Stomach (tissue), 9 donors: ENCODE data around the gene RAC2. TPM values are rescaled to one million over a fixed set of nuclear protein-coding genes. Genes with fewer than 3 reads are reported as not detected.
"Not testable (repeated sequence)": the region's sequence is repeated elsewhere in the genome, so short reads cannot be mapped to it uniquely, and the experiment has no call there.

ENCODE experiments used
- DNase-seq, 2 donors: peaks; one replicate each; pipeline versions ENCODE4 v3.0.0 to v3.0.0-alpha.2; 2013 to 2019
- H3K27ac ChIP-seq, 5 donors: fragments of 200-600 bp in 4 of 5; sonication (generic) in 4 of 5; one replicate each; pipeline ENCODE4 v1.5.1; 2013 to 2019; ENCODE audit warnings: mild to moderate bottlenecking in 1 of 5, moderate library complexity in 1 of 5
- H3K27me3 ChIP-seq, 3 donors: fragments of 200-600 bp; sonication (generic); one replicate each; pipeline ENCODE4 v1.5.1; 2017 to 2019; ENCODE audit warnings: mixed run types in 1 of 3
- H3K36me3 ChIP-seq, 4 donors: fragments of 200-600 bp; sonication (generic); 1 replicate in 3 of 4; 2 replicates in 1 of 4; pipeline ENCODE4 v1.5.1; 2016 to 2019
- H3K4me1 ChIP-seq, 4 donors: fragments of 200-600 bp; sonication (generic); one replicate each; pipeline ENCODE4 v1.5.1; 2016 to 2019
- H3K4me3 ChIP-seq, 4 donors: fragments of 200-600 bp; sonication (generic) in 3 of 4; one replicate each; pipeline ENCODE4 v1.5.1; 2016 to 2019; ENCODE audit warnings: mild to moderate bottlenecking in 1 of 4
- H3K9me3 ChIP-seq, 4 donors: fragments of 200-600 bp; sonication (generic); one replicate each; pipeline ENCODE4 v1.5.1; 2016 to 2019
- CTCF ChIP-seq, 7 experiments: fragments of 450-650 bp in 4 of 7; fragments of 200-600 bp in 3 of 7; sonication (generic) in 3 of 7; IDR thresholded peaks; one replicate each; pipeline ENCODE4 v1.5.1; 2016 to 2019; ENCODE audit warnings: antibody characterized with exemption in 7 of 7, control low read depth in 2 of 7, mild to moderate bottlenecking in 1 of 7
- EP300 ChIP-seq: sonication (generic); formaldehyde crosslinking; IDR thresholded peaks from one replicate; pipeline ENCODE4 v1.6.1; 2017; ENCODE audit warnings: antibody characterized with exemption
- POLR2A ChIP-seq, 4 donors: fragments of 450-650 bp; IDR thresholded peaks; one replicate each; pipeline ENCODE4 v1.6.1; 2016; ENCODE audit warnings: antibody characterized with exemption in 4 of 4, control low read depth in 2 of 4, mild to moderate bottlenecking in 1 of 4, moderate library complexity in 1 of 4
- POLR2AphosphoS5 ChIP-seq, 3 donors: sonication (generic); formaldehyde crosslinking; IDR thresholded peaks; one replicate each; pipeline ENCODE4 v1.6.1; 2016; ENCODE audit warnings: antibody characterized with exemption in 3 of 3
- WGBS, 5 donors: extraction: QIAGEN DNeasy Blood & Tissue Kit in 3 of 5; methylation state at CpG; one replicate each; pipeline versions ENCODE4 v1.1.5 to v1.1.7; 2013 to 2018; 5-methylcytosine and 5-hydroxymethylcytosine counted together
- intact Hi-C: fragments of 100-400 bp; cut with DNase I; formaldehyde crosslinking; loops from one replicate; pipeline ENCODE4 v1.15.1; 2023; ENCODE audit warnings: low total_unique reads
- polyA plus RNA-seq, 3 donors: library from polyadenylated mRNA; stranded (reverse); fragments of 200-250 nt; gene quantifications; one replicate each; pipeline ENCODE4 v1.2.3, GENCODE V29; 2013
- total RNA-seq, 5 donors: library from RNA; depleted of rRNA; stranded (reverse); fragments of >200 nt; gene quantifications; one replicate each; pipeline versions ENCODE4 v1.1.0 to v1.2.3, GENCODE V29; 2014 to 2016
- donor health status: healthy with polysubstance abuse.
- donor health status: Bipolar disorder and iron deficiency.
- donor health status: healthy.

Gene RAC2
- total and polyA plus RNA-seq, 8 donors, result 1.8 to 50.4 (median 16.3) TPM

GRCh38 chr22:37254209-37254866 lies 10.3 kb upstream of the RAC2 start:
- WGBS, 5 donors, result 49 to 65% (median 59%) methylated on average over 5 of the region's 5 CpGs
- Histone ChIP-seq H3K27me3 (peaks cover 3 to 87% (median 23%) of the 10 kb centered on the region in 3 donors), H3K27ac (no peak overlapping the region), H3K9me3 (no peaks in the 10 kb centered on the region), H3K4me1 (peaks cover 0 to 2% (median 0%) of the 10 kb centered on the region in 4 donors), H3K4me3 (no peak overlapping the region), H3K36me3 (no peaks in the 10 kb centered on the region)
- DNase-seq, result no peak
- TF ChIP-seq POLR2AphosphoS5 (IDR thresholded peaks at IDR 0.05) (no peak), CTCF (IDR thresholded peaks at IDR 0.05) (no peak), POLR2A (IDR thresholded peaks at IDR 0.05) (no peak), EP300 (no peak)
- intact Hi-C loops, result no loop called here

GRCh38 chr22:37253126-37253660 lies 9.1 kb upstream of the RAC2 start:
- Histone ChIP-seq H3K4me1 (no peaks in the 10 kb centered on the region), H3K4me3 (no peak overlapping the region), H3K9me3 (no peaks in the 10 kb centered on the region), H3K27me3 (peaks cover 3 to 76% (median 16%) of the 10 kb centered on the region in 3 donors), H3K36me3 (no peaks in the 10 kb centered on the region), H3K27ac (no peak overlapping the region)
- TF ChIP-seq POLR2AphosphoS5 (IDR thresholded peaks at IDR 0.05) (no peak), EP300 (no peak), POLR2A (IDR thresholded peaks at IDR 0.05) (no peak)
- no peak for DNase-seq
- intact Hi-C loops, result no loop called here
- 54 to 66% (median 59%) methylated on average over 7 of the region's 7 CpGs for WGBS, 5 donors

- H3K4me3 ChIP-seq, intact Hi-C loops, DNase-seq, H3K27ac ChIP-seq, H3K4me1 ChIP-seq, H3K36me3 ChIP-seq, H3K9me3 ChIP-seq: not testable (repeated sequence)
- 83 to 86% (median 85%) methylated on average over 8 of the region's 8 CpGs for WGBS, 5 donors
- H3K27me3 ChIP-seq, result peaks cover 3 to 62% (median 11%) of the 10 kb centered on the region in 3 donors
These were observed 7.8 kb upstream of the RAC2 start for GRCh38 chr22:37251836-37252235.

GRCh38 chr22:37249986-37250385 lies 5.9 kb upstream of the RAC2 start:
- TF ChIP-seq POLR2AphosphoS5 (IDR thresholded peaks at IDR 0.05), result no peak
- no peak for TF ChIP-seq POLR2A (IDR thresholded peaks at IDR 0.05)
- no peak for TF ChIP-seq CTCF (IDR thresholded peaks at IDR 0.05)
- TF ChIP-seq EP300, result no peak
- Histone ChIP-seq H3K4me3 (no peak overlapping the region), H3K36me3 (no peaks in the 10 kb centered on the region), H3K27me3 (peaks cover 0 to 50% (median 0%) of the 10 kb centered on the region in 3 donors), H3K4me1 (peaks cover 0 to 3% (median 0%) of the 10 kb centered on the region in 4 donors), H3K27ac (no peak overlapping the region), H3K9me3 (no peaks in the 10 kb centered on the region)
- intact Hi-C loops, result no loop called here
- no peak for DNase-seq
- 79 to 84% (median 82%) methylated on average over 12 of the region's 12 CpGs for WGBS, 5 donors

GRCh38 chr22:37248251-37248650 lies 4.2 kb upstream of the RAC2 start:
- Histone ChIP-seq H3K27me3 (peaks cover 0 to 55% (median 11%) of the 10 kb centered on the region in 3 donors), H3K9me3 (no peaks in the 10 kb centered on the region), H3K4me1 (peaks cover 0 to 20% (median 4%) of the 10 kb centered on the region in 4 donors), H3K36me3 (no peaks in the 10 kb centered on the region), H3K4me3 (no peak overlapping the region), H3K27ac (no peak overlapping the region)
- no peak for TF ChIP-seq POLR2AphosphoS5 (IDR thresholded peaks at IDR 0.05)
- no peak for TF ChIP-seq CTCF (IDR thresholded peaks at IDR 0.05)
- TF ChIP-seq POLR2A (IDR thresholded peaks at IDR 0.05), result no peak
- TF ChIP-seq EP300, result no peak
- 58 to 74% (median 64%) methylated on average over 6 of the region's 6 CpGs for WGBS, 5 donors
- no peak for DNase-seq
- intact Hi-C loops, result no loop called here
